ENCODE data around the gene DCLK1. TPM values are rescaled to one million over a fixed set of nuclear protein-coding genes. Genes with fewer than 3 reads are reported as not detected.

Gene DCLK1
- total RNA-seq, 1 experiment from 2014 or later: not detected

GRCh38 chr13:35791184-35791851 is 339.9 kb downstream of the DCLK1 start:
- no peak for DNase-seq (ENCODE audit: low spot score)

GRCh38 chr13:35789335-35790165 is 341.6 kb downstream of the DCLK1 start:
- peak; percentile 89 for DNase-seq (ENCODE audit: low spot score)
- in situ Hi-C loops (cut with HindIII; ENCODE audit: low sequenced_read_pairs): no loop called here

More at GRCh38 chr13:35791184-35791851, 339.9 kb downstream of the DCLK1 start:
- in situ Hi-C loops (cut with HindIII; ENCODE audit: low sequenced_read_pairs): no loop called here

GRCh38 chr13:35787937-35788336 is 343.2 kb downstream of the DCLK1 start:
- peak; percentile 79 for DNase-seq (ENCODE audit: low spot score)
- in situ Hi-C loops (cut with HindIII; ENCODE audit: low sequenced_read_pairs): no loop called here

- in situ Hi-C loops (cut with HindIII; ENCODE audit: low sequenced_read_pairs): no loop called here
These were observed 345.4 kb downstream of the DCLK1 start for GRCh38 chr13:35785576-35786303.

GRCh38 chr13:35784286-35784951 is 346.8 kb downstream of the DCLK1 start:
- DNase-seq (ENCODE audit: low spot score): no peak
- in situ Hi-C loops (cut with HindIII; ENCODE audit: low sequenced_read_pairs): no loop called here

More at GRCh38 chr13:35785576-35786303, 345.4 kb downstream of the DCLK1 start:
- DNase-seq (ENCODE audit: low spot score): peak; percentile 65

- no peak for DNase-seq (ENCODE audit: low spot score)
- in situ Hi-C loops (cut with HindIII; ENCODE audit: low sequenced_read_pairs): no loop called here
These were observed 348.4 kb downstream of the DCLK1 start for GRCh38 chr13:35782793-35783192.

GRCh38 chr13:35781036-35782000 is 349.9 kb downstream of the DCLK1 start:
- DNase-seq (ENCODE audit: low spot score): no peak
- in situ Hi-C loops (cut with HindIII; ENCODE audit: low sequenced_read_pairs): no loop called here

- in situ Hi-C loops (cut with HindIII; ENCODE audit: low sequenced_read_pairs): no loop called here
- DNase-seq (ENCODE audit: low spot score): no peak
These were observed 350.6 kb downstream of the DCLK1 start for GRCh38 chr13:35780613-35781012.

GRCh38 chr13:35771898-35772297 is 359.3 kb downstream of the DCLK1 start:
- in situ Hi-C loops (cut with HindIII; ENCODE audit: low sequenced_read_pairs): no loop called here

GRCh38 chr13:35770756-35771297 is 360.4 kb downstream of the DCLK1 start:
- in situ Hi-C loops (cut with HindIII; ENCODE audit: low sequenced_read_pairs): no loop called here
- no peak for DNase-seq (ENCODE audit: low spot score)

More at GRCh38 chr13:35771898-35772297, 359.3 kb downstream of the DCLK1 start:
- DNase-seq (ENCODE audit: low spot score): no peak

- no peak for DNase-seq (ENCODE audit: low spot score)
- in situ Hi-C loops (cut with HindIII; ENCODE audit: low sequenced_read_pairs): no loop called here
These were observed 361.4 kb downstream of the DCLK1 start for GRCh38 chr13:35769812-35770211.

- in situ Hi-C loops (cut with HindIII; ENCODE audit: low sequenced_read_pairs): no loop called here
- no peak for DNase-seq (ENCODE audit: low spot score)
These were observed 362.6 kb downstream of the DCLK1 start for GRCh38 chr13:35768551-35768950.

- no peak for DNase-seq (ENCODE audit: low spot score)
- in situ Hi-C loops (cut with HindIII; ENCODE audit: low sequenced_read_pairs): no loop called here
These were observed 363.1 kb downstream of the DCLK1 start for GRCh38 chr13:35768073-35768472.

- in situ Hi-C loops (cut with HindIII; ENCODE audit: low sequenced_read_pairs): no loop called here
These were observed 363.8 kb downstream of the DCLK1 start for GRCh38 chr13:35767256-35767976.

GRCh38 chr13:35766663-35767062 is 364.5 kb downstream of the DCLK1 start:
- no peak for DNase-seq (ENCODE audit: low spot score)
- in situ Hi-C loops (cut with HindIII; ENCODE audit: low sequenced_read_pairs): no loop called here

More at GRCh38 chr13:35767256-35767976, 363.8 kb downstream of the DCLK1 start:
- peak; percentile 92 for DNase-seq (ENCODE audit: low spot score)

- in situ Hi-C loops (cut with HindIII; ENCODE audit: low sequenced_read_pairs): no loop called here
These were observed 365.2 kb downstream of the DCLK1 start for GRCh38 chr13:35765941-35766340.

GRCh38 chr13:35765366-35765765 is 365.8 kb downstream of the DCLK1 start:
- in situ Hi-C loops (cut with HindIII; ENCODE audit: low sequenced_read_pairs): no loop called here
- DNase-seq (ENCODE audit: low spot score): no peak

More at GRCh38 chr13:35765941-35766340, 365.2 kb downstream of the DCLK1 start:
- no peak for DNase-seq (ENCODE audit: low spot score)
